Measurements from ENCODE around the gene GFI1B. TPM values are rescaled to one million over a fixed set of nuclear protein-coding genes. Genes with fewer than 3 reads are reported as not detected.
"Not testable (repeated sequence)": the region's sequence is repeated elsewhere in the genome, so short reads cannot be mapped to it uniquely, and the experiment has no call there.

Gene GFI1B
- total and polyA plus RNA-seq, 5 experiments from 2014 or later: 0.16 to 0.39 TPM; not detected in 3

DNA sequence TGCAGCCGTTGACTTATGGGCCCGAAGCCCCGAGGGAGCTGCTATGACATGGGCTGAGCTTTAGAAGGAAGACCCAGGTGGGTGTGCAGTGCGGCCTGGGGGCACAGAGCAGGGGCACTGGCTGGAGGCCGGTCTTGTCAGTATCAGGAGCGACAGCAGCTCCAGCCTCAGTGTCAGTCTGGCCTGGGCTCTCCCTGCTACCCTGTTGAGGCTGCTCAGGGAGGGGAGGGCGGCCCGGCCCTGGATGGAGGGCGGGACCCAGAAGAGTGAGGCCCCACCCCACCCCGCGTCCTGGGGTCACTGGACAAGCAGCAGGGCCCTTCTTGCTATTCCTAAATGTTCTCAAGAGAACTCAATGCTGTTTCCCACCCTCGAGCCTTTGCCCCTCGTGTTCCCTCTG is 18.0 kb downstream of the GFI1B start:
- no peak for DNase-seq
- ATAC-seq: no peak
- Mint-ChIP-seq H3K4me1 (peaks cover 4 to 17% (median 11%) of the 10 kb centered on the region in 4 donors), H3K27ac (no peak overlapping the region), H3K27me3 (peaks cover 9 to 61% (median 32%) of the 10 kb centered on the region in 5 donors), H3K36me3 (no peaks in the 10 kb centered on the region), H3K4me3 (no peak overlapping the region), H3K9me3 (no peaks in the 10 kb centered on the region)
- POLR2A ChIA-PET: interaction anchor here (0.5 kb wide), 1 partner anchor 17 kb away, joined by 3 read pairs; no protein-coding TSS in a partner anchor

DNA sequence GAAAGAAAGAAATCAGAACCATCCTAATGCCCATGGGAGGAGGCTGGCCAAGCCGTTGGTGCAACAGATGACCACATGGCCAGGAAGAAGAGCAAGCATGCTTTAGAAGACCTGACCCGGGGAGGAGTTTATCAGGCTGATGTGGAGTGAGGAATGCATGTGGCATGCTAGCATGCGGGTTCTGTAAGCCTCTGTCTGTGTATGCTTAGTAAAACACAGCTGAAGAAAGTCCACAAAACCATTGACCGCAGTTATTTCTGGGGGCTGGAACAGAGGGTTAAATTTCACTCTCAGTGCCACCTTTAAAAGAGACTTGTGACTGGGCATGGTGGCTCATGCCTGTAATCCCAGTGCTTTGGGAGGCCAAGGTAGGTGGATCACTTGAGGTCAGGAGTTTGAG is 19.1 kb downstream of the GFI1B start:
- Mint-ChIP-seq H3K9me3 (no peaks in the 10 kb centered on the region), H3K27ac (no peak overlapping the region), H3K36me3 (no peaks in the 10 kb centered on the region), H3K27me3 (peaks cover 8 to 58% (median 32%) of the 10 kb centered on the region in 5 donors), H3K4me3 (no peak overlapping the region), H3K4me1 (peaks cover 6 to 16% (median 8%) of the 10 kb centered on the region in 4 donors)
- POLR2A ChIA-PET: no interaction called here
- DNase-seq: no peak
- ATAC-seq: no peak

DNA sequence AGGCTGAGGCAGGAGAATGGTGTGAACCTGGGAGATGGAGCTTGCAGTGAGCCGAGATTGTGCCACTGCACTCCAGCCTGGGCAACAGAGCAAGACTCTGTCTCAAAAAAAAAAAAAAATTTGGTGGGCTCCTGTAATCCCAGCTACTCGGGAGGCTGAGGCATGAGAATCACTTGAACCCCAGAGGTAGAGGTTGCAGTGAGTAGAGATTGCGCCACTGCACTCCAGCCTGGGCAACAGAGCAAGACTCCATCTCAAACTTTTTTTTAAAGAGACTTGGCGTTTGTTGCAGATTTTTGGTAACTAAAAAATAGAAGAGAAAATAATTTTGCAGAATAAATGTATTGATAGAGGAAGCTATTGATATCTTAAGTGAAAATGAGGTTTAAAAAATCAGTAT is 19.7 kb downstream of the GFI1B start:
- H3K4me3 Mint-ChIP-seq, H3K9me3 Mint-ChIP-seq, H3K36me3 Mint-ChIP-seq, DNase-seq, ATAC-seq, H3K27ac Mint-ChIP-seq, POLR2A ChIA-PET: not testable (repeated sequence)
- peaks cover 7 to 60% (median 37%) of the 10 kb centered on the region in 5 donors for H3K27me3 Mint-ChIP-seq
- peaks cover 6 to 16% (median 8%) of the 10 kb centered on the region in 4 donors for H3K4me1 Mint-ChIP-seq

DNA sequence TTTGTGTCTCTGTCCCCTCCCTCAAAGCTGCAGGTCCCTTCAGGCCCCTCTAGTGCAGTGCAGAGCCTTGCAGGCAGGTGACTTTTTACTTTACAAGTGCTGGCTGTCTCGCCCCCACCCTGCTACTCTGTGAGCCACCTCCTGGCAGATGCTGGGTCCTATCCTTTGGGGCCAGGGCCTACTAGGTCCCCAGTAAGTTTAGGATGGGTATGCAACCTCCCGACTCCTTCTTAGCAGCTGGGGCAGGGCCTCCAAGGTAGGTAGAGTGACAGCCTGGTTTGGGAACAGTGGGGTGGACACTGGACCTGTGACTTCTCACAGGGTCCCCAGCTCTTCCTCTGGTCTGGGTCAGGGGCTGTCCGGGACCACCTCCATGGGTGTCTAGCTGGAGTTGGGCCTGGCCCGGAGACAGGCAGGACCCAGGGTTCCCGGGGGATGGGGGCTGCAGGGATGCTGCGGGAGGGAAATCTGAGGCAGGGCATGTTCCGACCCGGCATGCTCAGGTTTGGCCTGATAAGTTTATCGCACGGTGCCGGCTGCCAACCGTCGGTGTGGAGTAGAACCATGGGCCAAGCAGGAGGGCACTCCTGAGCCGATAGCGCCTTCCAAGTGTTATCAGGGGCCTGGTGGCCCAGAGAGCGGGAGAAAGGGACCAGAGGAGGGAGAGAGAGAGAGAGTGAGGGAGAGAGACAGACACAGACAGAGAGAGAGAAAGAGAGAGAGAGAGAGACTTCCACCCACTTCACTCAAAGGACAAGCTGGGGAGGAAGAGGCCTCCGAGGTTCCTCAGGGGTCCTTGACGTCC is 20.5 kb downstream of the GFI1B start:
- no peak for DNase-seq
- ATAC-seq: no peak
- Mint-ChIP-seq H3K4me3 (no peak overlapping the region), H3K27me3 (peaks cover 8 to 64% (median 43%) of the 10 kb centered on the region in 5 donors), H3K4me1 (peaks cover 6 to 16% (median 8%) of the 10 kb centered on the region in 4 donors), H3K36me3 (no peaks in the 10 kb centered on the region), H3K27ac (no peak overlapping the region), H3K9me3 (no peaks in the 10 kb centered on the region)
- POLR2A ChIA-PET: no interaction called here

DNA sequence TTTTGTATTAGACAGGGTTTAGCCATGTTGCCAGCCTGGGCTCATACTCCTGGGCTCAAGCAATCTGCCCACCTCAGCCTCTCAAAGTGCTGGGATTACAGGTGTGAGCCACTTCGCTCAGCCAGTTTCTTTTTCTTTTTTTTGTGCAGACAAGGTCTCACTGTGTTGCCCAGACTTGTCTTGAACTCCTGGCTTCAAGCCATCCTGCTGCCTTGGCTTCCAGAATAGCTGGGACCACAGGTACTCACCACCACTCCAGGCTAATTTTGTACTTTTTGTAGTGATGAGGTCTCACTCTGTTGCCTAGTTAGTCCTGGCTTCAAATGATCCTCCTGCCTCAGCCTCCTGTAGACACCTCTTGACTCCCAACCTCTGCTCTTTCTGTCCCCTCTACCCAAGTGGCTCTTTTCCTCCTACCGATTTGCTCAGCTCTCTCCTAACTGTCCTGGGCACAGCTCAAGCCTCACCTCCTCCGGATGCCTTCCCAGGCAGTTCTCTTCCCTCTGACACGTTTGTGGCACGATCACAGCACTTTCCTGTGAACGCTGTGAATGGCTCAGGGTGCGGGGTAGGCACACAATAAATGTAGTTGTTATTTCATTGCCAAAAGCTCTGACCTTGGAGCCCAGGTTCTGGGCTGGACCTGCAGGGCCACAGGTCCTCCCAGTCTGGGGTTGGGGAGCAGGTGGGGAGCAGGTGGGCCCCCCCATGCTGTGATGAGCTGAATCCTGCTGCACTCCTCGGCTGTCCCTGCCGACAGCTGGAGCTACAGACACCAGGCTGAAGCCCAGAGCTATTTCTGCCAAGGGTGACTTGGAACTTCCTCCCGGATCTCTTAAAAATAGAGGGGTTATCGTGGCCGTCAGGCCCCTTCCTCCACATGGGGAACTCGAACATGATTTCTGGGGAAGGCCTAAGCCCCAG is 23.9 kb downstream of the GFI1B start:
- POLR2A ChIA-PET: no interaction called here
- peak overlapping the region in 2 of 10 donors; percentile 38 to 49 for H3K27ac Mint-ChIP-seq
- peaks cover 0 to 3% (median 1%) of the 10 kb centered on the region in 4 donors for H3K4me1 Mint-ChIP-seq
- H3K36me3 Mint-ChIP-seq: no peaks in the 10 kb centered on the region
- ATAC-seq (no peak), DNase-seq (no peak)
- no peaks in the 10 kb centered on the region for H3K9me3 Mint-ChIP-seq
- H3K4me3 Mint-ChIP-seq: no peak overlapping the region
- peaks cover 15 to 84% (median 54%) of the 10 kb centered on the region in 5 donors for H3K27me3 Mint-ChIP-seq

DNA sequence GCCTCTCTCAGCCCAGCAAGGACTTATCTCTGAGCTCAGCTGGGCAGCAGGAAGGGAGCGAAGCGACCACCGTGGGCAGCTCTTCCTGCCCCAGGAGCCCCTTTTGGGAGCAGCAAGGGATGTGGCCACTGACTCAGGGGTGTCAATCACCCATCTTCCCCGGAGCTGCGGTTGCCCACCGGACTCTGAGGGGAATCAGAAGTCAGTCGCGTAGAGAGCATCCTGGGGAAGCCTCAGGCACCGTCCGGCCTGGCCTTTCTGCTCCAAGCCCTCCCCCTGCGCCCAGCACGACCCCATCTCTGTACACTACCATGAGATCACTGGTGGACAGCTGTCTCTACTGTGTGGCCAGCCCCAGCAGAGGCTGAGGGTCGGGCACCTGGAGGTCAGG is 24.6 kb downstream of the GFI1B start:
- ATAC-seq (no peak), DNase-seq (no peak)
- peaks cover 14 to 81% (median 55%) of the 10 kb centered on the region in 5 donors for H3K27me3 Mint-ChIP-seq
- no peaks in the 10 kb centered on the region for H3K9me3 Mint-ChIP-seq
- no peak overlapping the region for H3K4me3 Mint-ChIP-seq
- no peak overlapping the region for H3K27ac Mint-ChIP-seq
- POLR2A ChIA-PET: no interaction called here
- no peaks in the 10 kb centered on the region for H3K36me3 Mint-ChIP-seq
- H3K4me1 Mint-ChIP-seq: peaks cover 0 to 3% (median 1%) of the 10 kb centered on the region in 4 donors

DNA sequence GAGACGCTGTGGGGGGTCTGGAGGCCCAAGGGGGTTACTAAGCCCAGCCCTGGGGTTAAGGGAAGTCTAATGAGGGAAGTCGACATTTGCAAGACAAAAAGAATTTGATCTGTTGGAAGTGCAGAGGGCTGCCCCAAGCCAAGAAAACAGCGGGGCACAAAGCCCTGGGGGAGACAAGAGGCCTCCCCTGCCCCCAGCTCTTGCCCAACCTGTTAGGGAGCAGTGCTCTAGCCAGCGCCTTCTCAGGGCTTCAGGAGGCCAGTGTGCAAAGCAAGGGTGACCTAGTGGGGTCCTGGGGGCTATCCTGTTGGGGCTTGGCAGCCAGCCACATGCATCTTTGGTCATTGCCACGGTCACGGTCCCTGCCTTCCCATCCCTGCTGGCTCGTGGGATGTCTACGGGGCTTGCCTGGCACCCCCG is 25.2 kb downstream of the GFI1B start:
- no peaks in the 10 kb centered on the region for H3K36me3 Mint-ChIP-seq
- peaks cover 0 to 3% (median 1%) of the 10 kb centered on the region in 4 donors for H3K4me1 Mint-ChIP-seq
- DNase-seq (no peak), ATAC-seq (no peak)
- no peak overlapping the region for H3K4me3 Mint-ChIP-seq
- H3K27me3 Mint-ChIP-seq: peaks cover 15 to 87% (median 57%) of the 10 kb centered on the region in 5 donors
- POLR2A ChIA-PET: no interaction called here
- H3K9me3 Mint-ChIP-seq: no peaks in the 10 kb centered on the region
- no peak overlapping the region for H3K27ac Mint-ChIP-seq

DNA sequence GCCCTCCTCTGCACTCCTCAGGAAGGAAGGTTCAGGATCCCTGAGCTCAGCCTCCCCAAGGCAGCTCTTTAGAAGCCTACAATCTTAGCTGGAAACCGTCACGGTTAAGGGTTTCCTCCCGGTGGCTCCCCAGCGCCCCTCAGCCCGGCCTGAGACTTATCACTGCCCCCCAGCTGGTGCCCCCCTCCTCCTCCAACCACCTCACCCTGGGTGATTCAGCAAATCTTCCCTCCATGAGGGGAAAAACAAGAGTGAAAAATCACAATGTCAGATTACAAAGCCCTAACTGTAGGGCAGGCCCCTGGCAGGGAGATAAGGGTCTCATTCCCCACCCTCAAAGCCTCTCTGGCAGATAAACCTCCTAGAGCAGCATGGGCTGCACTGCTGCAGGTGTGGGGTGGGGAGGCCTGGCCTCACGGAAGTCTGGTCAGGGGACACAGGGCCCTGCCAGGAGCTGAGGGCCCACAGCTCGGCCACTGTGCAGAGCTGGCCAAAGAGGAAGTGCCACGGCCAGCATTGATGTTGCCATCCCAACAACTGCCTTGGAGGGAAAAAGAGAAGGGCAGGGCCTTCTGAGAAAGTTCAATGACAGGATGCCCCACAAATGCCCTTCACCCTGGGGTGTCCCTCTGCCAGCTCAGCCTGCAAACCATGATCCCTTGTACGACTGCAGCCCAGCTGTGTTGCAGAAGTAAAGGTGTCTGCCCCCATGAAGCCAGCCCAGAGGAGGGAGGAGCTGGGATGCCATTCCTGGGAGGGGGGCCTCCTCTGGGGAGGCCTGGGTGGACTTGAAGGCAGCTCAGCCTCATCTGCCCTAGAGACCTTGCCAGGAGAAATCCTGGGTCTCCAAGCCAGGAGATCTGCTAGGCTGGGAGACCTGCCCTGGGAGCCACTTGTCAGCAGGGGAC is 25.9 kb downstream of the GFI1B start:
- no peak overlapping the region for H3K27ac Mint-ChIP-seq
- POLR2A ChIA-PET: no interaction called here

DNA sequence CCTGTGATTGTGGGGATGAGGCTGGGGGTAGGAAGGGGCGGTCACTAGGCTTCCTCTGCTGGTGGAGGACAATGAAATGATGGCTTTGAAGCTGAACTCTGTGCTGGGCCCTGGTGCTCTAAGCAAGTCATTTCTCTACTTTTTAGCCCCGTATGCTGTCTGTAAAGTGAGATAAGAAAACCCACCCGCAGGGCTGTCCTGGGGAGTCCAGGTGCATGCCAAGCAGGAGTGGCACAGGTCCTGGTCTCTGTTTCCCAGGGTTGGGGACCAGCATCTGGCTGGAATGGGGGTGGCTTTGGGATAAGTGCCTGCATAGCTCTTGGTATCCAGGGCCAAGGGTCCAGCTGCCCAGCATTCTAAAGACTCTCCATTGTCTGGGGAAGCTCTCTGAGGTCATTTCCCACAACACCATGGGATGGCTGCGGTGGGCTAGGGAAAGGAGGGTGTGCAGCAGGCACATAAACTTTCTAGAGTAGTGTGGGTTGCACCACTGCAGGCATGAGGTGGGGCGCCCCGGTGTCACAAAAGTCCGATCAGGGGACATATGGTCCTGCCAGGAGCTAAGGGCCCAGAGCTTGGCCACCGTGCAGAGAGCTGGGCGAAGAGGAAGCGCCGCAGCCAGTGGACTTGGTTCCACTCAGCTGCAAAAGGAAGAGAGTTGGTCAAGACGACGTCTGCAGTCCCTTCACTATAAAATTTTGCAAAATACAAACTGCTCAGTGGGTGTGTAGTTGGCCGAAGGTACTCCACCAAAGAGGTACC is 26.7 kb downstream of the GFI1B start:
- DNase-seq (no peak), ATAC-seq (no peak)
- H3K27ac Mint-ChIP-seq: no peak overlapping the region
- H3K4me3 Mint-ChIP-seq: no peak overlapping the region
- H3K27me3 Mint-ChIP-seq: peaks cover 19 to 86% (median 55%) of the 10 kb centered on the region in 5 donors
- H3K36me3 Mint-ChIP-seq: peaks cover 0 to 2% (median 0%) of the 10 kb centered on the region in 3 donors
- peaks cover 0 to 3% (median 1%) of the 10 kb centered on the region in 4 donors for H3K4me1 Mint-ChIP-seq
- POLR2A ChIA-PET: no interaction called here
- peaks cover 0 to 10% (median 3%) of the 10 kb centered on the region in 9 donors for H3K9me3 Mint-ChIP-seq

More for the DNA sequence above, 25.9 kb downstream of the GFI1B start:
- ATAC-seq (no peak), DNase-seq (no peak)
- Mint-ChIP-seq H3K27me3 (peaks cover 19 to 88% (median 57%) of the 10 kb centered on the region in 5 donors), H3K36me3 (peaks cover 0 to under 1% (median 0%) of the 10 kb centered on the region in 3 donors), H3K4me3 (no peak overlapping the region), H3K9me3 (peaks cover 0 to 5% (median under 1%) of the 10 kb centered on the region in 9 donors), H3K4me1 (peaks cover 0 to 3% (median 1%) of the 10 kb centered on the region in 4 donors)

DNA sequence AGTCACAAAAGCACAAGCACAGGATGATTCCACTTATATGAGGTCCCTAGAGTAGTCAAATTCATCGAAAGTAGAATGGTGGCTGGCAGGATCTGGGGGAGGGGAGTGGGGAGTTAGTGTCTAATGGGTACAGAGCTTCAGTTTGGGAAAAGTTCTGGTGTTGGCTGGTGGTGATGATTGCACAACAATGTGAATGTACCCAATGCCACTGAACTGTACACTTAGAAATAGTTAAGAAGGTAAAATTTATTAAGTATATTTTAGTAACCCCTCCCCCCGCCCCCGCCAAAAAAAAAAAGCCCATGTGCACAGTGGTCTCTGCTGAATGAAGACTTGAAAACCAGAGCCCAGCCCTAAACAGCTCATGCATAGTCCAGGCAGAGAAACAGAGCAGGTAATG is 27.5 kb downstream of the GFI1B start:
- H3K36me3 Mint-ChIP-seq: peaks cover 0 to 2% (median 0%) of the 10 kb centered on the region in 3 donors
- H3K27me3 Mint-ChIP-seq: peaks cover 17 to 78% (median 50%) of the 10 kb centered on the region in 5 donors
- POLR2A ChIA-PET: no interaction called here
- ATAC-seq: no peak
- H3K4me3 Mint-ChIP-seq: no peak overlapping the region
- peaks cover 0 to 10% (median 3%) of the 10 kb centered on the region in 9 donors for H3K9me3 Mint-ChIP-seq
- DNase-seq: no peak
- no peak overlapping the region for H3K27ac Mint-ChIP-seq
- H3K4me1 Mint-ChIP-seq: peaks cover 0 to 3% (median 1%) of the 10 kb centered on the region in 4 donors

DNA sequence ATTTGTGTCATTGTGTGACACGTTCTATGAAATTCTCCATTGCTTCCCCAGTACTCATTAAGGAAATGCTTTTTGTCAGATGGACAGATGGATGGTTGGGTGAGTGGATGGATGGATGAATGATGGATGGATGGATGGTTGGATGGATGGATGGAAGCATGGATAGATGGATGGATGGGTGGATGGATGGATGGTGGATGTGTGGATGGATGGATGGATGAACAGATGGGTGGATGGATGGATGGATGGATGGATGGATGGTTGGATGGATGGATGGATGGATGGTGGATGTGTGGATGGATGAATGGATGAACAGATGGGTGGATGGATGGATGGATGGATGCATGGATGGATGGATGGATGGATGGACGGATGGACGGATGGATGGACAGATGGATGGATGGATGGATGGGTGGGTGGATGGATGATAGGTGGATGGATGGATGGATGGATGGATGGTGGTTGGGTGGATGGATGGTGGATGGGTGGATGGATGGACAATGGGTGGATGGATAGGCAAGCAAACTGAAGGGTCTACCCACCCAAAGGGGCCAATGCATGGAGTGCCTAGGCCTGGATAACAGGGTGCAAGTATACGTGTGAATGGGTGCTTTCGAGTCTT is 28.3 kb downstream of the GFI1B start:
- DNase-seq (no peak), ATAC-seq (no peak)
- Mint-ChIP-seq H3K9me3 (peaks cover 0 to 10% (median 3%) of the 10 kb centered on the region in 9 donors), H3K27ac (no peak overlapping the region), H3K4me1 (peaks cover 0 to 3% (median 1%) of the 10 kb centered on the region in 4 donors), H3K36me3 (peaks cover 0 to 2% (median 0%) of the 10 kb centered on the region in 3 donors), H3K27me3 (peaks cover 17 to 75% (median 49%) of the 10 kb centered on the region in 5 donors), H3K4me3 (no peak overlapping the region)
- POLR2A ChIA-PET: no interaction called here

Measured in naive thymus-derived CD8-positive, alpha-beta T cell (primary cell).